Stimulated activated CD4-positive, alpha-beta T cell treated with anti-CD3 and anti-CD28 coated beads, Interleukin-4, amount 100 ng/mL, for 24 hours (primary cell): ENCODE data around the gene ZNF766.
"Not testable (repeated sequence)": the region's sequence is repeated elsewhere in the genome, so short reads cannot be mapped to it uniquely, and the experiment has no call there.

Experiments
- DNase-seq: peaks from one replicate; pipeline ENCODE4 v3.0.0-alpha.2; 2020

Gene ZNF766

DNA sequence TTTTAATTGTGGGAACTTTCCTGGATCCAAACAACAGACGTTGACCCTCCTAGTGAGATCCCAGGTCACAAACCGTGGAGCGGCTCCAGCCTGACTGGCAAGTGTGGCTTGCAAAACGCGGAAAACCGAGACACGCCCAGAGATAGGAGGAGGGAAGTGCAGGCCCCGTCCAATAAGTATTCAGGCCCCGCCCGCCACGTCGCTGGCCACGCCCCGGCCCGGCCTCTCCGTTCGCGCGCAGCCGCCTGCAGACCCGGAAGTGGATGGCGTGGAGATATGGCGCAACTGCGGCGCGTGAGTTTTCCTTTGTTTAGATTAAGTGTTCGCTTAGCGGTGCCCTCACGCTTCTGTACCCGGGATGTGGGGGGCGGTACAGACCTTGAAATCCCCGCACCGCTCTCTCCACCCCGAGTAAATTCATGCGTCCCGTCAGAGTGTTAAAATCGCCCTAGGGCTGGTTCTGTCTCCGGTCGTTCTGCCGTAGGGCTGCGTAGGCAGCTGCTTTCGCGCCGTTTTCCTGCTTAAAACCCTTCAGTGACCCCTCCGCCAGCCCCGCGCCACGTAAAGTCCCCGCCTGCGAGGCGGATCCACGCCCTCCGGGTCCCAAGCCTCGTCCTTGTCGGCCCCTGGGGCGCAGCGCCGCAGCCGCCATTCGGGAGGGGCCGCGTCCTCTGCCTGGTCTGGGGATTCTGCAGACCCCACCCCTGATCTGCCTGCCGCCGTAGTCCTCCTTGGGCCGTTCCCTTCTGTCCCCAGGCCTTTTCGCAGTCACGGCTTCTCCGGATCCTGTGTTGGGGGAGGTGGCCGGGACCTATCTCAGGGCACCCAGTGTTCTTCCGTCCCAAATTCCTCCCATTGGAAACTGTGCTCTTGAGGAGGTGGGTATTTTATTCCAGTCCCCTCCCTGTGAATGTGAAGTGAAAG is at the start of gene ZNF766:
Gene ZNF766, plus strand, starts transcription at position 250 of the 924 bp plus-strand sequence. Its CDS starts 27 bp downstream, at position 277.
- DNase-seq = peak; percentile 98

DNA sequence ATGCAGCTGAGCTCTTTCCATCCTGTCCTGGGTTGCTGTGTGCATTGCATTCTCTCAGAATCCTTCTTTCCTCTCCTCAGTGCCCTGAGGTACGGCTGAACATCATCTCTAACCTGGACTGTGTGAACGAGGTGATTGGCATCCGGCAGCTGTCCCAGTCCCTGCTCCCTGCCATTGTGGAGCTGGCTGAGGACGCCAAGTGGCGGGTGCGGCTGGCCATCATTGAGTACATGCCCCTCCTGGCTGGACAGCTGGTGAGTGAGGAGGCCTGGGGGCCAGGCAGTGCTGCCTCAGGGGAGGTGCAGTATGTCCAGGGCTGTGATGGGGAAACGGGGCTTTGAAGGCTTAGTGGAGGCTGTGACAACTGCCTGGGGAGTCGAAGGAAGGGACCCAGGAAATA is 49.8 kb upstream of the ZNF766 start:
- DNase-seq = no peak

DNA sequence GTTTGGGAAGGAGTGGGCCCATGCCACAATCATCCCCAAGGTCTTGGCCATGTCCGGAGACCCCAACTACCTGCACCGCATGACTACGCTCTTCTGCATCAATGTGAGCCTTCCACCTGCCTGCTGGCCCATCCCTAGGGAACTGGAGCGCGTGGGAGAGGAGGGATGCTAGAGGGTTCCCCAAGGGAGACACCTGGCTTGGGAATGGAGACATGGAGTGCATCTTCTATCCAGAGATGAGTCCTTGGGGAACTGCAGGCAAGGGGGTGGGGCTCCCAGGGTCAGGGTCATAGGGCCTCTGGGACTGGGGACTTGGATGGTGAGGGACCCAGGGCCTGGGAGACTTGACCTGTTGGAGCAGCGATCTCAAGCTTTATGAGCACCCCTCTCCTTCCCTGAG is 48.4 kb upstream of the ZNF766 start:
- no peak for DNase-seq

DNA sequence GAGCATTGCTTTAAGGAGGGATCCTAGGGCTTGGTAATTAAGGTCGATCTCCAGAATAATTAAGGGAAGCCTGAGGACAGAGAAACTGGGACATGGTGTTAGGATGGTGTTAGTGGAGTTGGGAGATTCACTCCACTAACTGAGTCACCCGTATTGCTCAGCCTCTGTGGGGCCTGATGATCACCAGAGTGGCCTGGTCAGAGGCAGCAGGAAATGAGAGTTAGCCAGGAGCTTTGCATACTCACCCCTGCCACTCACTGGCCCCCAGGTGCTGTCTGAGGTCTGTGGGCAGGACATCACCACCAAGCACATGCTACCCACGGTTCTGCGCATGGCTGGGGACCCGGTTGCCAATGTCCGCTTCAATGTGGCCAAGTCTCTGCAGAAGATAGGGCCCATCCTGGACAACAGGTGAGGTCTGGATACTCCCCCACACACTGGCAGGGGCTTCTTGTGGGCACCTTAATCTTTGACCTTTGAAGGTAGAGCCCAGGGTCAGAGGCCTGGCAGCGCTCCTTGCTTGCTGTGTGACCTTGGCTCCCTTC is 47.5 kb upstream of the ZNF766 start:
- DNase-seq = no peak

DNA sequence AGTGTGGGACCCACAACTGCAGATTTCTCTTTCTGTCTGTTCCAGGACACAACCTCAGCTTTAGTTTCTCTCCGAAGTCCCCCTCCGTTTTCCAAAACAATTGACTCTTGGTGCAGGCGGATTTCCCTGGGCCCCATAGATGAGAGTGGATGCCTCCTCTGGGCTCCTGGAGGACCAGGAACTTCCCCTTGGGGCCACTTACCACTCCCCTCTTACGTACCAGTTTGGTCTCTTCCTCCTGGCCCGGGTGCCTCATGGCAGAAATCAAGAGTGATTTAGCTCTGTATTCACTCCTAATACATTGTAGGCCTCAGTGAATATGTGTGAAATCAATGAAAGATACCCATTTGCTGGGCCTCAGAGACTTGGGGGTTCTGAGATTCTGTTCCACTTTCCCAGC is 45.2 kb upstream of the ZNF766 start:
- DNase-seq = no peak

DNA sequence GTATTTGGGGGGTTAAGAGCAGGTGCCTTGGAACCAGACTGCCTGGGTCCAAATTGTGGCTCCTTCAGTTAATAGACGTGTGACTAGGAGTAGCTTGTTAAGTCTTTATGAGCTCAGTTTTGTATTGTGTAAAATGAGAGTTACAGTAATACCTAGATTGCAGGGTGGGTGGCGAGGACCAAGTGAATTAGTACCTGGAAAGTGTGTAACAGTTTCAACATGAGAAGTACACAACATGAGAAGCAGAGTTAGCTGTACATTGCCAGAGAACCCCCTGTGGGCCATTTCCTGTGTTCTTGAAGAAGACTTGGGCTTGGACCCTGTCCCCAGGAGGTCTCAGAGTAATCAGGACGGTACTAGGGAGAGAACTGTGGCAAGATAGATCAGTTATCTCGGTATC is 42.7 kb upstream of the ZNF766 start:
- DNase-seq = no peak

DNA sequence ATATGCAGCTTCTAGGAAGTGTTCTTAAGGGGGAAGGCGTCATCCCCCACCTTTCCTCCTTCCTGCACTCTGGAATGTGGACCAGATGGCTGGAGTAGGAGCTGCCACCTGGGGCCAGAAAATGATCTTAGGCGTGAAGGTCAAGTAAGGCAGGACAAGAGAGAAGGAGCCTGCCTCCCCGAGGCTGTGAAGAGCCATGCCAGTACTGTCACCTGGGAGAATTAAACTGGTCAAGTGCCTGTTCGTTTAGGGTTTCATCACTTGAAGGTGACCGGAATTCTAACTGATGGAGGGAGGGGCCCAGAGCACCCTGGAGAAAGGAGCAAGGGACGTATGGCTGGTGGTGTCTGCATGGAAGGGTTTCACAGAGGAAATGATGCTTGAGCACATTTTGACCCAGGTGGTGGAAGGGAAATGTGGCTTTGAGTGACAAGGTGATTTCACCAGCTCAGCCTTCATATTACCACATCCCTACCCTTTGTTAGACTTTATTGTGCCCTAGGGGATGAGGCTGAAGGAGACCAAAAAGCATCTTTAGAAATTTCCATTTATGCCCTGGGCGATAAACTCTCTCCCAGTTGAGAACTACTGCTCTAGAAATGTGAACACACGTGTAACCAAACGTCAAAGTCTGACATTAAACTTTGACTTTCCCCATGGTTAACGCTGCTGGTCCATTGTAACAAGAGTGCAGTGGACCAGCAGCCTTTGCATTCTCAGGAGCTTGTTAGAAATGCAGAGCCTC is 42.0 kb upstream of the ZNF766 start:
- DNase-seq = no peak

DNA sequence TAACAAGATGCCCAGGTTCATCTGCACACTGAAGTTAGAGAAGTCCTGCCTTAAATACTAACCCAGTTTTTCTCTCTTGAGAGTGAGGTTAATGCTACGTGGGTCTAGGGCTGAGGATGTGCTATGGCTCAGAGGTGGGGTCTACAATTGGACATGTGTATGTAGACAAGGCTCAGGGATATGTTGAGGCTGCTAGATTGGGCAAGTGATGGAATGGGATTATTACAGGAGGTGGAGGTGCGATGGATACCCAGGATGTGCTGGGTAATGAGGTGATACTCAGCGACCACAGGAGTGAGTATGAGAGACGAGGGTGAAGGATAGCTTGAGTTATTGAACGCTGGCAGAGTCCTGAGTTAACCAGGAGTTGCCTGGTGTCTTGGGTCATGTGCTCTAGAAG is 41.4 kb upstream of the ZNF766 start:
- DNase-seq = no peak

DNA sequence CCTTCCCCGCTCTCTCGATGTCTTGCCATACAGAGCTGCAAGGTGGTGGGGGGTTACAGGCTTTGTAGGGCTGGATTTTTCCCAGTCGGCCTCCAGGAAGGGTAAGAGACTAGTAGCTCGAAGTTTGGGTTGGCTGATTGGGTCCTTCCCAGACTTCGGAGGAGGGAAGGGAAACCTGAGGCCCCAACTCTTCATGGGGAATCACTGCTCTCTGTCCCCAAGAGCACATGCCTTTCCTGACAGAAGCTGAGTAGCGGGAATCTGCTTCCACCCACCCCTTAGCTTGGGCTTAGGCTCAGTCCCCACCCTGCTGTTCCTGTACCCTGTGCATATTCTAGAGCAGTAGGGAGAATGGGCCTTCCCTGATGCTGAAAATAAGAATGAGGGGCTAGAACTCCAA is 39.9 kb upstream of the ZNF766 start:
- no peak for DNase-seq

DNA sequence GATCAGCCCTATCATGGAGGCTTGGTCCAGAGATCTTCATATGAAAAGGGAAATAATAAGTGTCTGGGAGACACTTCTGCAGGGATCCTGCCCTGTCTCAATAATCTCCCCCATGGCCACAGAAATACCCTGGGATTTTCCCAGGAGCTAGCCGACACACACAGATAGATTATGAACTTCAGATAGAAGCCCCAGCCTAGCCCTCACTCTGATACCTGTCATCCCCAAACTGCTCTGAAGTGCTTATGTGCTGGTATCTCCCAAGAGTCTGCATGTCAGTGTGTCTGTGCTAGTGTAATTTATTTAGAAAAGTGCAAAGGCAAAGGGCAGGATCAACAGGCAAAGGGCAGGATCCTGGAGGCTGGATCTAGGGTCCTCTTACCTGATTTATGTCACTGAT is 38.7 kb upstream of the ZNF766 start:
- no peak for DNase-seq

DNA sequence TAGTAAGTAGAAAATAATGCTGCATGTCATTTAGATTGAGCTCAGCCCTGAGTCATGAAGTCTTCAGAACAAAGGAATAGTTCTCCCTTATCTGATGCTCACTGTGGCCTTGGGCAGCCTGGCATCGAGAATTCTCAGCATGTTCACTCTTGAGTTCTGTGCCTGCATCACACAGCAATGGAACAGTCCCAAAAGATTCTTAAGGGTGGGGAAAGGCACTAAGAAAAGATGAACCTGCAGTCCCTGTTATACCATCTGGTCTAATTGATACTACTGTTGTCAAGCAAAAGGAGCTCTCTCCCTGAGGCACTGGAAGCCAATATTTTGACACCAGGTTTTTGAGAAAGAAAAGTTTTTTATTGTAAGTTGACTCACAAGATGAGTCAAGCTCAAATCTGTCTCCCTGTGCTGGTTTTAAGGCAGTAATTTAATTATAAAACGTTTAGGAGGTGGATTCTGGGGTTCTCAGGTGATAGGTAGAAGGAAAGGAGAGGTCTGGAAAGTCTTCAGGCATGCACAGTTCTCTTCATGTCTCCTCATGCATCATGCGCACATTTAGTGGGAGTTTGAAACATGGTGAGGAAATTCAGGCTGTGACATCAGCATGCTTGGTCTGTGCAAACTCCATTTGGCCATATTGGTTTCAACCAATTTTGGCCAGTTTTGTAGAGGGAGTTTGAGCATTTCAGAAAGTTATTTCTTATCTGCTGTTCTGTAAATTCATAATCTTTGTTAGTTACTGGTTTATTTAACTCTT is 38.1 kb upstream of the ZNF766 start:
- no peak for DNase-seq

DNA sequence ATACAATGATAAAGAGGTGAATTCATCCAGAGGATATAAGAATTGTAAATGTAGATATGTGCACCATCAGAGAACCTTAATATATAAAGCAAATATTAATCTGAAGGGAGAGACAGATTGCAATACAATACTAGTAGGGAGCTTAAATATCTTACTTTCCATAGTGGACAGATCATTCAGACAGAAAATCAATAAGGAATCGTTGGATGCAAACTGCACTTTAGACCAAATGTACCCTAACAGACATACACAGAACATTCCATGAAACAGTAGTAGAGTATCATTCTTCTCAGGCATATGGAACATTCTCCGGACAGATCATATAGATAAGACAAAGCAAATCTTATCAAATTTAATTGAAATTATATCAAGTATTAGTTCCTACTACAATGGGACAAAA is 35.0 kb upstream of the ZNF766 start:
- no peak for DNase-seq

DNA sequence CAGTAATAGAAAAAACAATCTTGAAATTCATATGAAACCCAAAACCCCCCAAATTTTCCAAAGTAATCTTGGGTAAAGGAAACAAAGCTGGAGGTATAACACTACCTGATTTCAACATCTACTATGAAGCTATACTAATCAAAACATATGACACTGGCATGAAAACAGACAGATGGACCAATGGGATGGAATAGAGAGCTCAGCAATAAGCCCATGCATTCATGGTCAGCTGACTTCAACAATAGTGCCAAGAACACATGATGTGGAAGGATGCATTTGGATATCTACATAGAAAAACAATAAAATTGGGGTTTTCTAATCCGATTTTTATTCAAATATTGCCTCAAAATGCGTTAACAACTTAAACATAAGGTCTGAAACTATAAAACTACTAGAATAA is 32.2 kb upstream of the ZNF766 start:
- no peak for DNase-seq

DNA sequence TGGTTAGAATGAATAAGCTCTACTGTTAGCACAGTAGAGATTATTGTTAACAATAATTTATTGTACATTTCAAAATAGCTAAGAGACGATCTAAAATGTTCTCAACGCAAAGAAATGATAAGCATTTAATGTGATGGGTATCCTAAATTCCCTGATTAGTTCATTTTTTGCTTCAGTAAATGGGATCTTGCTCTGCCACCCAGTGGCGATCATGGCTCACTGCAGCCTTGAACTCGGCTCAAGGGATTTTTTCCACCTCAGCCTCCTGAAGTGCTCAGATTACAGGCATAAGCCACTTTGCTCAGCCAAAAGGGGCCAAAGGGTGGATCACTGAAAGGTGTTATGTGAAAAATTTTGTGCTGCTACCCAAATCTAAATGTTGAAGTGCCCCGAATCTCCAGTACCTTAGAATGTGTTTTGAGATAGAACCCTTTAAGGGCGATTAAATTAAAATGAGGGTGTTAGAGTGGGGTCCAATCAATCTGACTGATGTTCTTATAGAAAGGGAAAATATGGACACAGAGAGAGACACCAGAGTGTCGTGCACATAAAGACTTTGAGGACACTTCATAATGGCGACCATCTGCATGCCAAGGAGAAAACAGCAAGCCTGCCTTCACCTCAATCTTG is 31.5 kb upstream of the ZNF766 start:
- DNase-seq = peak; percentile 63

DNA sequence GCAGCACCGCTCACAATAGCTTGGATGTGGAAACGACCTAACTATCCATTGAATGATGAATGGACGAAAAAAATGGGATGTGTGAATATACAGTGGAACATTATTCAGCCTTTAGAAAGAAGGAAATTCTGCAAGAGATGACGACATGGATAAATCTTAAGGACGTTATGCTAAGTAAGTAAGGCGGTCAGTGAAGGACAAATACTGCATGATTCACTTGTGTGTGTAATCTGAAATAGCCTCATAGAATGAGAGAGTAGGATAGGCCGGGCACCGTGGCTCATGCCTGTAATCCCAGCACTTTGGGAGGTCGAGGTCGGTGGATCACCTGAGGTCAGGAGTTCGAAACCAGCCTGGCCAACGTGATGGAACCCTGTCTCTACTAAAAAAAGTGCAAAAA is 25.4 kb upstream of the ZNF766 start:
- no peak for DNase-seq

DNA sequence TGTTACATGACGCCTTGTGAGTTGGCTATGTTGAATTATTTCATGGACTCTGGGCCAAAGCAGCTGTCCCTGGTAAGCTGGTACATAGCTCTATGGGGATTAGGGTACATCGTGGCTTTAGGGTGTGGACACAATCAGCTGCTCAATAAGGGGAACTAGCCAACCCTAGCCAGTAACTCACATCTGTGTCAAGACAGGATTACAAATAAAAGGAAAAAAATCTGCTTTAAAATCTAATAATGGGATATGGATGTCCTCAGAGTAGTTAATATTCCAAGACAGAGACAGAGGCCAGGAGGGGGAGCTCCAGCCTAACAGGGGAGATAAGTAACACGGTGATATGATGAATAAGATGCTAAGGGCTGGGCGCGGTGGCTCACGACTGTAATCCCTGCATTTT is 21.1 kb upstream of the ZNF766 start:
- DNase-seq = peak; percentile 69

DNA sequence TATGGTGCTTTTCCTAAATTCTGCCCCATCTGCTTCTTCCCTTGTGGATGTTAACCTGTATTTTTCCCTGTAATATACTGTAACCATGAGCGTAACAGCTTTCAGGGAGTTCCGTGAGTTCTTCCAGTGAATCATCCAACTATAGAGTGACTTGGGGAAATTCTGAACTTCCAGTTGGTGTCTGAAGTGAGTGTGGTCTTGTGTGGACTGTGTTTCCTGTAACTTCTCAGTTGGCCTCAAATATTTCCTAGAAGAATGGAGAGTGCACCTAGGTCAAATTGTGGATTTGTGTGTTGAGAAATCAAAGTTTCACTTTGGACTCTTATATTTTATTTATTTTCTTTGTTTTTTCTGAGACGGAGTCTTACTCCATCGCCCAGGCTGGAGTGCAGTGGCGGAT is 11.0 kb upstream of the ZNF766 start:
- no peak for DNase-seq

DNA sequence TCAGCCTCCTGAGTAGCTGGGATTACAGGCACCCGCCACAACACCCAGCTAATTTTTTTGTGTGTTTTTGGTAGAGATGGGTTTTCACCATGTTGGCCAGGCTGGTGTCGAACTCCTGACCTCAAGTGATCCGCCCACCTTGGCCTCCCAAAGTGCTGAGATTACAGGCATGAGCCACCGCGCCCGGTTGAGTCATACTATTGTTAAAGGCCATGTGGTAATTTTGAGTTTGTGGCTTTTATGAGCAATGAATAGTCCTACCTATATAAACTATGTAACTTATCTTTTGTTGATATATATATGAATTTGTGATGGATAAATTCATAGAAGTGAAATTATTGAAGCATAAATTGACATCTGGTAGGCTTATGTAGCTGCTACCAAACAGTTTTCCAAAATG is 3.8 kb upstream of the ZNF766 start:
- not testable (repeated sequence) for DNase-seq

DNA sequence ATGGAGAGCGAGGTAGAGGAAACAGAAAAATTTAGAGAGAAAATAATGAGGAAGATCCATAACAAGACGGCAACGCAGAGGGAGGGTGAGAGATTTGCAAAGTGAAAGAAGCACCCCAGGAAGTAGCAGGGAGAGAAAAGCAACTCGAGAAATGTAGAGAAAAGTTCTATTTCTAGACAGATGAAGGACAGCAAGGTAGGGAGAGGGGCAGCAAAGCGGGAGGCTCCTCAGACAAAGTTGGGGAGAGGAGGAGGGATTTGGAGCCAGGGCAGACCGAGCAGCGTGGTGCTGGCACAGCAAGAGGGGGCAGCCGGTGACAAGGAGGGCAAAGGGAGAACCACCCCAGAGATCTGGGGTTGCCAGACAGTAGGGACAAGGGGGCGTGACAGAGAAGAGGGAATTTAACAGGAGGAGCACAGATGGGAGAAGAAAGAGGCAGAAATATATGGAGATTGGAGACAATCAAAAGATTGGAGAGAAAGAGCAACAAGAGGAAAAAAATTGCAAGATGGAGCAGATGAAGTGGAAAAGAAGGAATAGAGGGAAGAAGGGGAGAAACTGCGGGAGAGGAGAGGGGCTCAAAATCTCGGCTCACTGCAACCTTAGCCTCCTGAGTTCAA is 989 bp downstream of the ZNF766 start:
- DNase-seq = peak; percentile 10

DNA sequence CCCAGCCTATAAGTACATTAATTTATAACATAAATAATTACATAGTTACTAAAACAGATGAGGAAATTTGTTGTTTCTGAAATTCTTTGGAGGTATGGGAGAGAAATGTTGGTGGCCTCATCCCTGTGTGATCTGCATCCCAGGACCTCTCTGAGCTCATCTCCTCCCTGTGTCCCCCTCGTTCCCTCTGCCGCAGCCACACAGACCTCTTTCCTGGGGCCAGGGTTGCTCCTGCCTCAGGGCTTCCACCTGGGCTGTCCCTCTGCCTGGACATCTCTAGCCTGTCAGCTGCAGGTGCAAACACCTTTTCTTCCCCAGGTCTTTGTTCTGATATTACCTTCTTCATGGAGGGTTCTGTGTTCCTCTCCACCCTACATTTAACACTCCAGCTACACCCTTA is 3.9 kb downstream of the ZNF766 start:
- DNase-seq = no peak

DNA sequence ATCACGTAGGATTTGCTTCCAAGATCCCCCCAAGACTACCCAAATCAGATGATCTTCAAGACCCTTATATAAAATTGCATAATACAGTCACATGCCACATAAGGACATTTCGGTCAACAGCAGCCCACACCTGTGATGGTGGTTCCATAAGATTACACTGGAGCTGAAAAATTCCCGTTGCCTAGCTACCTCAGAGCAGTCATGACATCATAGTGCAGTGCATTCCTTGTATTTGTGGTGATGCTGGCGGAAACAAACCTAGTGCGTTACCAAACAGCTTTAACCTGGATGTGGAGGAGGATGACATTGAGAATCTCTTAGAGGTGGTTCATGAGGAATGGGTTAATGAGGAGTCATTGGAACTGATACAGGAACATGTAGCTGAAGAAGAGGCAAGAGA is 4.8 kb downstream of the ZNF766 start:
- no peak for DNase-seq

DNA sequence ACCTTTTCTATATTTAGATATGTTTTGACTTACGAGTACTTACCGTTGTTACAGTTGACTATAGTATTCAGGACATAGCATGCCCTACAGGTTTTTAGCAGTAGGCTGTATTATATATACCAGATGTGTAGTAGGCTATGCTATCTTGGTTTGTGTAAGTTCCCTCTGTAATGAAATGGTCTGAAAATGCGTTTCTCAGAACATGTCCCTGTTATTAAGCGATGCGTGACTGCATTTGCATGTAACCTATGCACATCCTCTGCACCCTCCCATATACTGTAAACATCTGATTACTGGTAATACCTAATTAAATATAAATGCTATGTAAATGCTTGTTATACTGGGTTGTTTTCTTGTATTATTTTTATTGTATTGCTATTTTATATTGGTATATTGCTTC is 6.6 kb downstream of the ZNF766 start:
- no peak for DNase-seq
